Caco-2 (cell line): Measurements from ENCODE around the gene TMEM41A. TPM values are rescaled to one million over a fixed set of nuclear protein-coding genes. Genes with fewer than 3 reads are reported as not detected.

Experiments used
- Bru-seq: library from RNA; stranded (reverse); fragments of 400-500 nt; gene quantifications from one replicate; lab custom pipeline; 2021; lab: Mats Ljungman, UMichigan
- BruChase-seq, 2 experiments: library from RNA; stranded (reverse); fragments of 400-500 nt; gene quantifications; one replicate each; lab custom pipeline; 2021; lab: Mats Ljungman, UMichigan
- BruUV-seq: library from RNA; stranded (reverse); fragments of 400-500 nt; replicated peaks from 2 replicates; lab custom pipeline; 2021; lab: Mats Ljungman, UMichigan
- CTCF ChIA-PET: fragments of 300-600 bp; sonication (Branson Sonifier 250); formaldehyde crosslinking; loops from one replicate; lab custom pipeline; 2022; ENCODE audit warnings: antibody characterized with exemption; lab: Charles Lee
- POLR2A ChIA-PET: fragments of 300-600 bp; sonication (Branson Sonifier 250); formaldehyde crosslinking; loops from one replicate; lab custom pipeline; 2022; ENCODE audit warnings: antibody characterized with exemption; lab: Charles Lee
- DNase-seq, 2 experiments: peaks; one replicate each; pipeline versions ENCODE4 v3.0.0 to v3.0.0-alpha.2; 2020 to 2022
- H3K27me3 ChIP-seq: replicated peaks from 2 replicates; pipeline ENCODE4 v1.6.0; 2011; ENCODE audit warnings: low read length; ENCODE audit not compliant: control insufficient read depth, insufficient read depth
- H3K36me3 ChIP-seq: 2 replicates; pipeline ENCODE4 v1.5.1; 2011; ENCODE audit warnings: low read length; ENCODE audit not compliant: control insufficient read depth, insufficient read depth
- H3K4me1 ChIP-seq: fragments of 250-450 bp; sonication (Bioruptor Pico); 2 replicates; pipeline ENCODE4 v1.5.1; 2020; ENCODE audit warnings: mild to moderate bottlenecking
- H3K4me3 ChIP-seq: 2 replicates; pipeline ENCODE4 v1.5.1; 2011; ENCODE audit warnings: low read depth, mild to moderate bottlenecking, control low read depth, low read length
- H3K9me3 ChIP-seq: fragments of 250-450 bp; sonication (Bioruptor Pico); 2 replicates; pipeline ENCODE4 v1.5.1; 2020; ENCODE audit warnings: mild to moderate bottlenecking, moderate library complexity
- H3K27ac Mint-ChIP-seq: one replicate; pipeline ENCODE4 v1.8.0; 2022; ENCODE audit warnings: mixed read lengths; ENCODE audit not compliant: unreplicated experiment
- H3K27me3 Mint-ChIP-seq: one replicate; pipeline ENCODE4 v1.8.0; 2022; ENCODE audit warnings: mixed read lengths; ENCODE audit not compliant: insufficient read depth, unreplicated experiment
- H3K36me3 Mint-ChIP-seq: one replicate; pipeline ENCODE4 v1.8.0; 2022; ENCODE audit warnings: mild to moderate bottlenecking, mixed read lengths; ENCODE audit not compliant: insufficient read depth, unreplicated experiment
- H3K4me1 Mint-ChIP-seq: one replicate; pipeline ENCODE4 v1.8.0; 2022; ENCODE audit warnings: low read depth, mixed read lengths; ENCODE audit not compliant: unreplicated experiment
- H3K4me3 Mint-ChIP-seq: one replicate; pipeline ENCODE4 v1.8.0; 2022; ENCODE audit warnings: mild to moderate bottlenecking, moderate library complexity, mixed read lengths; ENCODE audit not compliant: unreplicated experiment
- H3K9me3 Mint-ChIP-seq: one replicate; pipeline ENCODE4 v1.8.0; 2022; ENCODE audit warnings: mixed read lengths; ENCODE audit not compliant: unreplicated experiment
- intact Hi-C: fragments of 100-400 bp; cut with micrococcal nuclease; formaldehyde crosslinking; loops from one replicate; pipeline ENCODE4 v1.10.0; 2022; ENCODE audit not compliant: unreplicated experiment
- long read RNA-seq: library from polyadenylated mRNA; stranded (forward); transcript quantifications from one replicate; pipeline ENCODE4 v2.0.0, GENCODE V29; 2022
- total RNA-seq: library from RNA; stranded (reverse); gene quantifications from 2 replicates; pipeline ENCODE4 v1.2.3, GENCODE V29; 2022
- TF ChIP-seq, protein P1 (sequence below), 2 experiments: fragments of 200-600 bp in 1 of 2; IDR thresholded peaks; 1 replicate in 1 of 2; 2 replicates in 1 of 2; pipeline versions ENCODE4 v1.5.1 to v1.8.0; 2011 to 2022; ENCODE audit warnings: antibody characterized with exemption in 1 of 2, control low read depth in 1 of 2, inconsistent platforms in 1 of 2, low read depth in 1 of 2, low read length in 1 of 2, mild to moderate bottlenecking in 1 of 2, moderate library complexity in 1 of 2; ENCODE audit not compliant: insufficient read depth in 1 of 2, severe bottlenecking in 1 of 2, unreplicated experiment in 1 of 2

Gene TMEM41A
- total RNA-seq (39.0 and 39.4 TPM in 2 replicates), Bru-seq, nascent RNA (percentile 93 among the genes with signal in this experiment), BruChase-seq, experiment 1, labeled RNA remaining after a 2-hour chase (percentile 97 among the genes with signal in this experiment), BruChase-seq, experiment 2, labeled RNA remaining after a 6-hour chase (percentile 92 among the genes with signal in this experiment)
- long read RNA-seq, transcript TMEM41A-203 (5 exons, 2,827 nt) = major isoform, 30 of 48 reads
- long read RNA-seq, partial matches to known transcripts = 4 of 48 reads
- long read RNA-seq, other reads (novel, unspliced or antisense) = 14 of 48 reads

DNA sequence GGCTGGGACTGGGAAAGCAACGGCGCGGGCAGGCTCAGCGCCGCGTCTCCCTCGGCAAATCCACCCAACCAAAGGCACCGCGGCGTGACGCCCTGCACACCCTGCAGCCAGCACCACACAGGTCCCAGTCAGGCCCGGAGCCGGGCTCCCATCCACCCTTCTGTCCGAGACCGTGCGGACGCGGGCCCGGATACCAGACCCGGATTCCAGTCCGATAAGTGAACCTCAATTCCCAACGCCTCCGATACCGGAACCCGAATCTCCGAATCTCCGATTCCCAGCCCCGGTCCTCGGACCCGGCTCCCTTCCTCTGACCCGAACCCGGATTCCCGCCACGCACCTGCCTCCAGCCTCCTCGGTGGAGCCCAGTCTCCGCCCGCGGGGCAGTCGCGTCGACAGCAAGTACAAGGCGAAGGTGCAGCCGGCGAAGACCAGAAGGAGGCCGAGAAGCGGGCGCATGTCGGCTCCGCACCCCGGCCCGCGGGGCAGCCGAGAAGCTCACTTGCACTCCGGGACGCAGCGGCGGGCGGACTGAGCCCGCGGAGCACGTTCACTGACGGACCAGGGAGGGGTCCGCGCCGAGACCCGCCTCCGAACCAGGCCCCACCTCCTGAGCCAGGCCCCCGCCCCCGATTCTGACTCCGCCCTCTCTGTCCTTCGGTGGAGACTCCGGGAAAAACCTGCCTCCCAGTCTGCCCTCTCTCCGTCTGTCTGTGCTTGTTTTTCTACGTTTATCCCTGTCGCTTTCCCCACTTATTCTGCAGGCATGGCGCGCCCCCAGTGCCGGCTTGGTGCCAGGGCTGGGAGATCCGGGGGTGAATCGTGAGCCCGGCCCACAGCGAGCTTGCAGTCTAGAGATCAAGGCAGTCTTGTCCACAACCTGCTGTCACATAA, at the start of gene TMEM41A:
TMEM41A (minus strand) TSS at position 533 of the 894 bp plus-strand sequence; CDS start at position 459, 74 bp downstream.
- peak; percentile 94 to 96 for DNase-seq
- TF ChIP-seq, protein P1, sequence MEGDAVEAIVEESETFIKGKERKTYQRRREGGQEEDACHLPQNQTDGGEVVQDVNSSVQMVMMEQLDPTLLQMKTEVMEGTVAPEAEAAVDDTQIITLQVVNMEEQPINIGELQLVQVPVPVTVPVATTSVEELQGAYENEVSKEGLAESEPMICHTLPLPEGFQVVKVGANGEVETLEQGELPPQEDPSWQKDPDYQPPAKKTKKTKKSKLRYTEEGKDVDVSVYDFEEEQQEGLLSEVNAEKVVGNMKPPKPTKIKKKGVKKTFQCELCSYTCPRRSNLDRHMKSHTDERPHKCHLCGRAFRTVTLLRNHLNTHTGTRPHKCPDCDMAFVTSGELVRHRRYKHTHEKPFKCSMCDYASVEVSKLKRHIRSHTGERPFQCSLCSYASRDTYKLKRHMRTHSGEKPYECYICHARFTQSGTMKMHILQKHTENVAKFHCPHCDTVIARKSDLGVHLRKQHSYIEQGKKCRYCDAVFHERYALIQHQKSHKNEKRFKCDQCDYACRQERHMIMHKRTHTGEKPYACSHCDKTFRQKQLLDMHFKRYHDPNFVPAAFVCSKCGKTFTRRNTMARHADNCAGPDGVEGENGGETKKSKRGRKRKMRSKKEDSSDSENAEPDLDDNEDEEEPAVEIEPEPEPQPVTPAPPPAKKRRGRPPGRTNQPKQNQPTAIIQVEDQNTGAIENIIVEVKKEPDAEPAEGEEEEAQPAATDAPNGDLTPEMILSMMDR (IDR thresholded peaks at IDR 0.05; ENCODE audit: insufficient read depth in 1 of 2, low read depth in 1 of 2, low read length in 1 of 2, severe bottlenecking in 1 of 2, unreplicated experiment in 1 of 2) = no peak
- no peaks in the 10 kb centered on the region for H3K4me1 Mint-ChIP-seq
- intact Hi-C loops = loop anchor here (1.0 to 5.0 kb wide), 5 partner anchors 9 to 144 kb away; partner anchors contain the start of gene SENP2
- POLR2A ChIA-PET = interaction anchor here (0.5 to 1.3 kb wide), 6 partner anchors 10 to 157 kb away, joined by 3 to 5 read pairs (median 3); partner anchors contain the start of gene SENP2
- Histone ChIP-seq H3K9me3 (no peaks in the 10 kb centered on the region), H3K4me1 (peaks cover 14% of the 10 kb centered on the region), H3K4me3 (peak within 1 kb of the TSS; percentile 90), H3K27me3 (no peaks in the 10 kb centered on the region), H3K36me3 (peaks cover 4% of the 10 kb centered on the region)
- CTCF ChIA-PET = interaction anchor here (0.5 to 0.9 kb wide), 3 partner anchors 37 to 60 kb away, joined by 3 to 7 read pairs (median 5); no protein-coding TSS in a partner anchor
- peaks cover 35% of the 10 kb centered on the region for H3K36me3 Mint-ChIP-seq
- BruUV-seq = no TSS peak
- H3K27ac Mint-ChIP-seq = peak within 1 kb of the TSS; percentile 71
- H3K9me3 Mint-ChIP-seq = no peaks in the 10 kb centered on the region
- no peaks in the 10 kb centered on the region for H3K27me3 Mint-ChIP-seq
- H3K4me3 Mint-ChIP-seq = peak within 1 kb of the TSS; percentile 76

DNA sequence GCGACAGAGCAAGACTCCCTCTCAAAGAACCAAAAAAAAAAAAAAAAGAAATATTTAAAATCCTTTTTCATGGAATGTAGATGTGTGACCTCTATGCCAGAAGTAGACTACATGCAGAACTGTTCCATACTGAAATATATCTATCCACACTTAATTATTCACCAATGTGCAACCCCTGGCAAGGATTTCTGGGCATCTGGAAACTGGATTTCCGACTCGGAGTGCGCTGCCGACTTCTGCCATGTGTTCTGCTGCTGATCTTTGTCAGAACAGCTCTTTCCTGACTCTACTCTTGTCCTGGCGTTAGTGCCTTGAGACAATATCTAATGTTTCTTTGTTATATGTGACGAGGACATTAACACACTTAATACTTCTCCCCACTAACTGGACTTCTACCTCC, 41.9 kb upstream of the TMEM41A start:
- Histone ChIP-seq H3K27me3 (no peaks in the 10 kb centered on the region), H3K9me3 (no peaks in the 10 kb centered on the region), H3K4me3 (no peak overlapping the region), H3K36me3 (no peaks in the 10 kb centered on the region), H3K4me1 (peaks cover 25% of the 10 kb centered on the region)
- POLR2A ChIA-PET = no interaction called here
- H3K36me3 Mint-ChIP-seq = peaks cover 8% of the 10 kb centered on the region
- TF ChIP-seq, protein P1 (IDR thresholded peaks at IDR 0.05; ENCODE audit: insufficient read depth in 1 of 2, low read depth in 1 of 2, low read length in 1 of 2, severe bottlenecking in 1 of 2, unreplicated experiment in 1 of 2) = no peak
- no peak overlapping the region for H3K4me3 Mint-ChIP-seq
- no peaks in the 10 kb centered on the region for H3K9me3 Mint-ChIP-seq
- no TSS peak for BruUV-seq
- no peak for DNase-seq
- peaks cover 5% of the 10 kb centered on the region for H3K4me1 Mint-ChIP-seq
- no peak overlapping the region for H3K27ac Mint-ChIP-seq
- intact Hi-C loops = no loop called here
- CTCF ChIA-PET = no interaction called here
- H3K27me3 Mint-ChIP-seq = no peaks in the 10 kb centered on the region

DNA sequence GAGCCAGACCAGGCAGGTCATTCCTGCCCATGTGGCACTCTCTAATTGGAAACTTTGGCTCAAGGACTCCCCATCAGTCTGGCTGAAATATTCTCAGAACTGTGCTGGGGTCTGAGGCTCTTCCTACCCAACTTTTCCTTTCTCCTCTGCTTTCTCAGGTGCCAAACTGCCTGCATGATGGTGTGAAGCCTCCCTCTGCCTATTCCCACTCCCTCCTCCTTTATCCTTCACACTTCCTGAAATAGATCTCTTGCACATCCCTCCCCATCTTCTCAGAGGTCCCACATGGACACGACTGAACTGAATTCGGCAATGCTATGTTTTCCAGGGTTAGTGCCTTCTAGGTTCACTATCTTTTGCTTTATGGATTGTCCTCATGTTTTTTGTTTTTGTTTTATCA, 41.1 kb upstream of the TMEM41A start:
- ChIA-PET POLR2A (no interaction called here), CTCF (interaction anchor here (0.5 kb wide), 1 partner anchor 72 kb away, joined by 3 read pairs; no protein-coding TSS in a partner anchor)
- no peak overlapping the region for H3K4me3 Mint-ChIP-seq
- no TSS peak for BruUV-seq
- peaks cover 8% of the 10 kb centered on the region for H3K36me3 Mint-ChIP-seq
- H3K27ac Mint-ChIP-seq = no peak overlapping the region
- no peaks in the 10 kb centered on the region for H3K9me3 Mint-ChIP-seq
- intact Hi-C loops = no loop called here
- Histone ChIP-seq H3K27me3 (no peaks in the 10 kb centered on the region), H3K4me3 (no peak overlapping the region), H3K4me1 (peaks cover 18% of the 10 kb centered on the region), H3K9me3 (no peaks in the 10 kb centered on the region), H3K36me3 (no peaks in the 10 kb centered on the region)
- TF ChIP-seq, protein P1 (IDR thresholded peaks at IDR 0.05; ENCODE audit: insufficient read depth in 1 of 2, low read depth in 1 of 2, low read length in 1 of 2, severe bottlenecking in 1 of 2, unreplicated experiment in 1 of 2) = no peak
- peaks cover 5% of the 10 kb centered on the region for H3K4me1 Mint-ChIP-seq
- DNase-seq = no peak
- H3K27me3 Mint-ChIP-seq = no peaks in the 10 kb centered on the region
